Parathyroid adenoma (tissue), 2 donors: ENCODE results near the gene UBASH3A.

ENCODE experiments used
- H2AFZ ChIP-seq: fragments of 300-600 bp; sonication (generic); one replicate; pipeline ENCODE4 v1.7.0; 2017; ENCODE audit warnings: antibody characterized with exemption, mild to moderate bottlenecking
- H3K27ac ChIP-seq: fragments of 300-600 bp; sonication (generic); one replicate; pipeline ENCODE4 v1.7.0; 2017
- H3K27me3 ChIP-seq: fragments of 300-600 bp; sonication (generic); one replicate; pipeline ENCODE4 v1.7.0; 2017; ENCODE audit warnings: low read length; ENCODE audit not compliant: control insufficient read depth, insufficient read depth
- H3K36me3 ChIP-seq: fragments of 300-600 bp; sonication (generic); one replicate; pipeline ENCODE4 v1.7.0; 2017; ENCODE audit warnings: low read length; ENCODE audit not compliant: control insufficient read depth, insufficient read depth
- H3K4me1 ChIP-seq: fragments of 300-600 bp; sonication (generic); one replicate; pipeline ENCODE4 v1.7.0; 2017; ENCODE audit warnings: control low read depth
- H3K4me2 ChIP-seq: fragments of 300-600 bp; sonication (generic); one replicate; pipeline ENCODE4 v1.7.0; 2017; ENCODE audit warnings: low read length
- H3K4me3 ChIP-seq: fragments of 300-600 bp; sonication (generic); one replicate; pipeline ENCODE4 v1.7.0; 2017; ENCODE audit warnings: low read depth, low read length
- H3K79me2 ChIP-seq: fragments of 300-600 bp; sonication (generic); one replicate; pipeline ENCODE4 v1.7.0; 2017; ENCODE audit warnings: control low read depth
- H3K9ac ChIP-seq: fragments of 300-600 bp; sonication (generic); one replicate; pipeline ENCODE4 v1.7.0; 2017; ENCODE audit warnings: mild to moderate bottlenecking
- H3K9me3 ChIP-seq: fragments of 300-600 bp; sonication (generic); one replicate; pipeline ENCODE4 v1.7.0; 2017; ENCODE audit warnings: low read length; ENCODE audit not compliant: control insufficient read depth
- CTCF ChIP-seq: fragments of 300-600 bp; sonication (generic); IDR thresholded peaks from one replicate; pipeline ENCODE4 v1.7.0; 2017; ENCODE audit warnings: antibody characterized with exemption, mild to moderate bottlenecking
- donor health status: primary hyperparathyroidism.

UBASH3A gene

DNA sequence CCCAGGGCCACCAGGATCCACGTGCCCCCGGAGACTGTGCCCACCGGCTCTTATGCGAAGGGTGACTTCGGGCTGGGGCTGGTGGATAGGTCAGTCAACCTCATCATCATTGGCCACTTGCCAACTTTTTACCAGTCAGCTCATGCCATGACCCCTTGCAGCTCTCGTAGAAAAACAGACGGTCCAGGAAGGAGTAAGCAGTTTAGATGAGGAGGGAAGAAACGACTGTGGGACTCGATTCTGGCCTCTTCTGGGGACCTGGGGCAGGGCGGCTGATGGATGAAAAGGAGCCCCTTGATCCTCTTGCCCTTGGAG, 41.0 kb downstream of the UBASH3A start:
- no peaks in the 10 kb centered on the region for H3K4me1 ChIP-seq
- H2AFZ ChIP-seq, result no peak overlapping the region
- H3K36me3 ChIP-seq, result no peaks in the 10 kb centered on the region
- H3K79me2 ChIP-seq, result no peaks in the 10 kb centered on the region
- H3K27ac ChIP-seq, result no peak overlapping the region
- H3K27me3 ChIP-seq, result no peaks in the 10 kb centered on the region
- no peak overlapping the region for H3K9ac ChIP-seq
- H3K4me2 ChIP-seq, result no peak overlapping the region
- H3K9me3 ChIP-seq, result no peaks in the 10 kb centered on the region
- no peak for TF ChIP-seq CTCF
- no peak overlapping the region for H3K4me3 ChIP-seq

DNA sequence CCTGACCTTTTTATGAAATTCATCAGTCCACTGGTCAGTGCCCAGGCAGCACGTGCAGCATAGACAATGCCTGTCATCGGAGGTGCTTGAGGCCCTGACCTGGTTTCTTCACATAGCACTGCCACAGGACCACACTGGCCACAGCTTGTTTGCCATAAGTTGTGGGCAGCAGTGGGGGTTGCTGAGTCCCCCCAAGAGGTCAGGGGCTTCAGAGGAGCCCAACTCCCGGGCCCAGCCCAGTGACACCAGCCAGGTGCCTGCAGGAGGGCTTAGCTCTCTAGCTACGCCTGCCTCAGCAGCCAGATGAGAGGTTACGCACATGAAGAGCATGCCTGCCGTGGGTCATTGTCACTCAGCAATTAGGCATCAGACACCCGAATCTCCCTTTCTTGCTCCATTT, 41.6 kb downstream of the UBASH3A start:
- H3K36me3 ChIP-seq, result no peaks in the 10 kb centered on the region
- H3K9ac ChIP-seq, result no peak overlapping the region
- no peaks in the 10 kb centered on the region for H3K4me1 ChIP-seq
- H3K27me3 ChIP-seq, result no peaks in the 10 kb centered on the region
- H3K4me3 ChIP-seq, result no peak overlapping the region
- no peak overlapping the region for H2AFZ ChIP-seq
- H3K9me3 ChIP-seq, result no peaks in the 10 kb centered on the region
- H3K4me2 ChIP-seq, result no peak overlapping the region
- H3K79me2 ChIP-seq, result no peaks in the 10 kb centered on the region
- H3K27ac ChIP-seq, result no peak overlapping the region
- no peak for TF ChIP-seq CTCF

DNA sequence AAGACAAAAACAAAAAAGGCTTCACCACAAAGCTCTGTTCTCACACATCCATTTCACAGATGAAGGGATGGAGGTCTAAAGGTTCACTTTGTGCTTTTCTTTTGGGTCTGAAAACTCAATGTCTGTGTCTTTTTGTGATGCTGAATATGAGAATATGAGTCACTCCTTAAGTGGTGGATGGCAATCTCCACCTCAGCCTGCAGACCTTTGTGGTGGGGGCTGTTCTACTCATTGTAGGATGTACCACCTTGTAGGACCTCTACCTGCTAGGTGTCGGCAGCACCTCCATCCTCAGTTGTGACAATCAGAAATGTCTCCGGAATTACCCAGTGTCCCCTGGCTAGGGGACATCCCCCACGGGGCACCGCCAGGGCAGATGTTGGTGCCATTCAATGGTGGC, 42.8 kb downstream of the UBASH3A start:
- Histone ChIP-seq H3K9ac (no peak overlapping the region), H3K4me2 (no peak overlapping the region), H3K27ac (no peak overlapping the region), H3K9me3 (no peaks in the 10 kb centered on the region), H3K27me3 (no peaks in the 10 kb centered on the region), H2AFZ (no peak overlapping the region), H3K4me3 (no peak overlapping the region), H3K36me3 (no peaks in the 10 kb centered on the region), H3K79me2 (no peaks in the 10 kb centered on the region), H3K4me1 (no peaks in the 10 kb centered on the region)
- no peak for TF ChIP-seq CTCF

GRCh38 chr21:42447182-42447581, 43.5 kb downstream of the UBASH3A start:
- no peak for TF ChIP-seq CTCF
- no peak overlapping the region for H3K9ac ChIP-seq
- H2AFZ ChIP-seq, result no peak overlapping the region
- H3K4me1 ChIP-seq, result no peaks in the 10 kb centered on the region
- H3K4me2 ChIP-seq, result no peak overlapping the region
- H3K36me3 ChIP-seq, result no peaks in the 10 kb centered on the region
- no peaks in the 10 kb centered on the region for H3K9me3 ChIP-seq
- no peaks in the 10 kb centered on the region for H3K27me3 ChIP-seq
- no peak overlapping the region for H3K27ac ChIP-seq
- no peaks in the 10 kb centered on the region for H3K79me2 ChIP-seq
- no peak overlapping the region for H3K4me3 ChIP-seq

GRCh38 chr21:42447732-42448131, 44.0 kb downstream of the UBASH3A start:
- TF ChIP-seq CTCF, result no peak
- Histone ChIP-seq H3K27me3 (no peaks in the 10 kb centered on the region), H3K27ac (no peak overlapping the region), H3K9me3 (no peaks in the 10 kb centered on the region), H2AFZ (no peak overlapping the region), H3K4me1 (no peaks in the 10 kb centered on the region), H3K4me2 (no peak overlapping the region), H3K79me2 (no peaks in the 10 kb centered on the region), H3K4me3 (no peak overlapping the region), H3K36me3 (no peaks in the 10 kb centered on the region), H3K9ac (no peak overlapping the region)
